ENCODE data around the gene IRX5. TPM values are rescaled to one million over a fixed set of nuclear protein-coding genes. Genes with fewer than 3 reads are reported as not detected.

Gene IRX5
- polyA plus RNA-seq, 1 experiment = 2.2 TPM

- Histone ChIP-seq H3K36me3 (ENCODE audit: control insufficient read depth, insufficient read depth, low read length) (peaks cover 2% of the 10 kb centered on the region), H3K27me3 (ENCODE audit: control insufficient read depth, insufficient read depth, low read length) (no peaks in the 10 kb centered on the region), H3K4me3 (ENCODE audit: low read depth, low read length) (peak overlapping the region; percentile 75)
- ChIA-PET CTCF (interaction anchor here (0.7 to 1.5 kb wide), 3 partner anchors 221 to 1160 kb away, joined by 3 to 4 read pairs (median 3); no protein-coding TSS in a partner anchor), POLR2A (interaction anchor here (0.6 to 0.7 kb wide), 2 partner anchors 38 to 498 kb away, joined by 3 read pairs; no protein-coding TSS in a partner anchor)
- TF ChIP-seq CTCF (IDR thresholded peaks at IDR 0.05; ENCODE audit: insufficient read depth, low read depth, low read length) = peak; percentile 33
- peak; percentile 90 for DNase-seq (ENCODE audit: low read depth)
Observed at GRCh38 chr16:54929090-54930004, 1.3 kb upstream of the IRX5 start.

- ChIA-PET CTCF (interaction anchor here (1.0 to 1.5 kb wide), 5 partner anchors 10 to 1381 kb away, joined by 3 to 4 read pairs (median 3); no protein-coding TSS in a partner anchor), POLR2A (interaction anchor here (0.6 to 0.7 kb wide), 2 partner anchors 282 to 1718 kb away, joined by 5 to 10 read pairs; no protein-coding TSS in a partner anchor)
- no peak for TF ChIP-seq CTCF (IDR thresholded peaks at IDR 0.05; ENCODE audit: insufficient read depth, low read depth, low read length)
- H3K4me3 ChIP-seq (ENCODE audit: low read depth, low read length) = peak overlapping the region; percentile 65
- peaks cover 5% of the 10 kb centered on the region for H3K36me3 ChIP-seq (ENCODE audit: control insufficient read depth, insufficient read depth, low read length)
- DNase-seq (ENCODE audit: low read depth) = no peak
- no peaks in the 10 kb centered on the region for H3K27me3 ChIP-seq (ENCODE audit: control insufficient read depth, insufficient read depth, low read length)
Observed at GRCh38 chr16:54930869-54931119, 129 bp downstream of the IRX5 start.

GRCh38 chr16:54931120-54932014 lies 702 bp downstream of the IRX5 start:
- Histone ChIP-seq H3K36me3 (ENCODE audit: control insufficient read depth, insufficient read depth, low read length) (peaks cover 5% of the 10 kb centered on the region), H3K27me3 (ENCODE audit: control insufficient read depth, insufficient read depth, low read length) (no peaks in the 10 kb centered on the region), H3K4me3 (ENCODE audit: low read depth, low read length) (peak overlapping the region; percentile 65)
- TF ChIP-seq CTCF (IDR thresholded peaks at IDR 0.05; ENCODE audit: insufficient read depth, low read depth, low read length) = no peak
- DNase-seq (ENCODE audit: low read depth) = no peak
- POLR2A ChIA-PET = interaction anchor here (0.6 kb wide), 1 partner anchor 282 kb away, joined by 5 read pairs; no protein-coding TSS in a partner anchor
- CTCF ChIA-PET = interaction anchor here (0.6 to 1.5 kb wide), 6 partner anchors 10 to 1382 kb away, joined by 3 to 4 read pairs (median 3); no protein-coding TSS in a partner anchor

GRCh38 chr16:54932021-54932660 lies 1.5 kb downstream of the IRX5 start:
- TF ChIP-seq CTCF (IDR thresholded peaks at IDR 0.05; ENCODE audit: insufficient read depth, low read depth, low read length) = no peak
- ChIA-PET POLR2A (no interaction called here), CTCF (interaction anchor here (0.6 to 1.0 kb wide), 3 partner anchors 614 to 1382 kb away, joined by 3 read pairs; no protein-coding TSS in a partner anchor)
- no peak for DNase-seq (ENCODE audit: low read depth)
- H3K27me3 ChIP-seq (ENCODE audit: control insufficient read depth, insufficient read depth, low read length) = no peaks in the 10 kb centered on the region
- peaks cover 5% of the 10 kb centered on the region for H3K36me3 ChIP-seq (ENCODE audit: control insufficient read depth, insufficient read depth, low read length)
- H3K4me3 ChIP-seq (ENCODE audit: low read depth, low read length) = peak overlapping the region; percentile 65
